Gastrocnemius medialis (tissue), 4 donors: ENCODE measurements around the gene JAKMIP1.

Experiments used
- POLR2A ChIP-seq, 2 donors: fragments of 450-650 bp; IDR thresholded peaks; one replicate each; pipeline ENCODE4 v1.6.1; 2017; ENCODE audit warnings: antibody characterized with exemption in 2 of 2, mild to moderate bottlenecking in 2 of 2, moderate library complexity in 2 of 2
- TF ChIP-seq, protein P1 (sequence below), 5 experiments: fragments of 450-650 bp in 3 of 5; fragments of 200-600 bp in 2 of 5; sonication (generic) in 2 of 5; IDR thresholded peaks in 4 of 5; conservative IDR thresholded peaks in 1 of 5; 1 replicate in 4 of 5; 2 replicates in 1 of 5; pipeline ENCODE4 v1.5.1; 2016 to 2019; ENCODE audit warnings: antibody characterized with exemption in 5 of 5, mild to moderate bottlenecking in 3 of 5, moderate library complexity in 3 of 5

DNA sequence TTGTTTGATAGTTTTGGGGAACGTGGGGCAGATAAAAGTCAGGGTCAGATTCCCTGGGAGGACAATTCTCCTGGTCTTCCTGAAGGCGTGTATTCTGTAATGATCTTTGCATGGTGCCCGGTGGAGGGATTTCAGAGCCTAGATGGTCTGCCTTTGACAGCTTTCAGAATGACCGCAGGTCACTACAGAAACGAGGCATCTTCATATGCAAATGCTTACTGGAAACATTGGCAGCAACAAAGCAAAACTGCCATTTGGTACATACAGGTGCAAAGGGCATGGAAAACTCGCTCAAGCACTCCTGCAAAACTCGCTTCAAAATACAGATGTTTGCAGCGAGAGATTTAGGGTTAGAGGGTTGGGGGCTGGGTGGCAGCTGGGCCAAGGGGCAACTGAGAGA, 190.9 kb downstream of the JAKMIP1 start:
- TF ChIP-seq, protein P1, sequence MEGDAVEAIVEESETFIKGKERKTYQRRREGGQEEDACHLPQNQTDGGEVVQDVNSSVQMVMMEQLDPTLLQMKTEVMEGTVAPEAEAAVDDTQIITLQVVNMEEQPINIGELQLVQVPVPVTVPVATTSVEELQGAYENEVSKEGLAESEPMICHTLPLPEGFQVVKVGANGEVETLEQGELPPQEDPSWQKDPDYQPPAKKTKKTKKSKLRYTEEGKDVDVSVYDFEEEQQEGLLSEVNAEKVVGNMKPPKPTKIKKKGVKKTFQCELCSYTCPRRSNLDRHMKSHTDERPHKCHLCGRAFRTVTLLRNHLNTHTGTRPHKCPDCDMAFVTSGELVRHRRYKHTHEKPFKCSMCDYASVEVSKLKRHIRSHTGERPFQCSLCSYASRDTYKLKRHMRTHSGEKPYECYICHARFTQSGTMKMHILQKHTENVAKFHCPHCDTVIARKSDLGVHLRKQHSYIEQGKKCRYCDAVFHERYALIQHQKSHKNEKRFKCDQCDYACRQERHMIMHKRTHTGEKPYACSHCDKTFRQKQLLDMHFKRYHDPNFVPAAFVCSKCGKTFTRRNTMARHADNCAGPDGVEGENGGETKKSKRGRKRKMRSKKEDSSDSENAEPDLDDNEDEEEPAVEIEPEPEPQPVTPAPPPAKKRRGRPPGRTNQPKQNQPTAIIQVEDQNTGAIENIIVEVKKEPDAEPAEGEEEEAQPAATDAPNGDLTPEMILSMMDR (IDR thresholded peaks at IDR 0.05 in 4 of 5, conservative IDR thresholded peaks at IDR 0.05 in 1 of 5), result no peak
- no peak for TF ChIP-seq POLR2A (IDR thresholded peaks at IDR 0.05)
